GM18511 (cell line): ENCODE results near the gene PRM3.

ENCODE experiments used
- ATAC-seq: cut with Tn5 transposase; IDR thresholded peaks from one replicate; pipeline ENCODE4 v1.9.1; 2021; ENCODE audit warnings: mild to moderate bottlenecking, moderate library complexity; ENCODE audit not compliant: unreplicated experiment

Gene PRM3

GRCh38 chr16:11248133-11248532 is 25.3 kb downstream of the PRM3 start:
- ATAC-seq: no peak

- no peak for ATAC-seq
These were observed 27.4 kb downstream of the PRM3 start for GRCh38 chr16:11245988-11246387.

- no peak for ATAC-seq
These were observed 28.1 kb downstream of the PRM3 start for GRCh38 chr16:11245222-11245737.

GRCh38 chr16:11242658-11243057 is 30.8 kb downstream of the PRM3 start:
- ATAC-seq: no peak

DNA sequence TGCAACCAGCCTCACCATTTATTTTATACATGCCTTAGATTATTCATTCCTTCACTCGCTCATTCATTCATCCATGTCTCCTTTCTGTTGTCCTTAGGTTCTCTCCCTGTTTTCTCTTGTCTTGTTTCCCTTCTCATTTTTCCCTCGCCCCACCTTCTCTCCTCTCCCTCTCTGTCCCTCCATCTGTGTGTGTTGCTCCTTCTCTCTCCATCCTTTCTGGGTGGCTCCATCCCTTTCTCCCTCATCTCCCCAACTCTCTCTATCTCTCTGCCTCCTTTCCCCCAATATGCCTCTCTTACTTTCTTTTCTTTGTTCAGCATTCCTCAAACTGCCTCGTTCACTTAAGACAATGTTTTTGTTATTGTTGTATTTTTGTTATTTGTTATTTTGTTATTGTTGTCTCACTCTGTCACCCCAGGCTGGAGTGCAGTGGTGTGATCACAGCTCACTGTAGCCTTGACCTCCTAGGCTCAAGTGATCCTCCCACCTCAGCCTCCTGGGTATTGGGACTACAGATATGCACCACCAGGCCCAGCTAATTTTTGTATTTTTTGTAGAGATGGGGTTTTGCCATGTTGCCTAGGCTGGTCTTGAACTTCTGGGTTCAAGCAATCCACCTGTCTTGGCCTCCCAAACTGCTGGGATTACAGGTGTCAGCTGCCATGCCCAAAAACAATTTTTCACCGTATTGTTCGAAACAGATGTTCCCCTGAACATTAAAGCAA is 31.8 kb downstream of the PRM3 start:
- ATAC-seq: no peak

- ATAC-seq: no peak
These were observed 32.6 kb downstream of the PRM3 start for GRCh38 chr16:11240636-11241473.

GRCh38 chr16:11239644-11240632 is 33.5 kb downstream of the PRM3 start:
- no peak for ATAC-seq

- ATAC-seq: no peak
These were observed 34.9 kb downstream of the PRM3 start for GRCh38 chr16:11238272-11239202.

DNA sequence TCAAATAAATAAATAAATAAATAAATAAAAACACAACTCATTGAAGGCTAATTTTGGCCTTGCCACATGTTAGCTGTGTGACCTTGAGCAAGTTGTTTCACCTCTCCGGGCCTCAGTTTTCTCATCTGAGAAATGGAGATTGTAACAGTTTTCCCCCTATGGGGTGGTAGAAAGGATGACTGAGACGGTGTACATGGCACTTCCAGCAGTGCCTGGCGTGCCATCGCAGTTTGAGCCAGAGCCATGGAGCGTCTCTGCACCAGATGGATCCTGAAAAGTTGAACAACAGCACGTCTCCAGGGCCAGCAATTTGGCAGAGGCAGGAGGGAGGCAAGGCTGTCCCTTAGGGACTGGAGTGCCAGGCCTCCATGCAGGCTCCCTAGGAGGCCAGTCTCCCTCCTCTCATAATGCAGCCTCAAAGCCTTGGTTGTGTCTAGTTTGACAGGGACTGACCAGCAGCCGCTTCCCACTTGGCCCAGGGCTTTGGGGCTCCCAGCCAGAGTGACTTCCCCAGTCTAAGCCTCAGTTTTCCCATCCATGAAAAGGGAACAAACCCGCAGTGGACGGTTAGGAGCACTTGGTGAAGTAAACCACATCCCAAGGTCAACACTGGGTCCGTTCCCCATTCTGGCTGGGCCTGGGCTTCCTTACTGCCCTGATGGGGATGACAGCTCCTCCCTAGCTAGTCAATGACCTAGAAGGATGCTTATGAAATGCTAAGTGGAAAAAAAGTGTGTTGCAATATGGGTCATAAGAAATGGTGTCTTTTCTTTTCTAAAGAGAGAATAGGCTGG is 36.8 kb downstream of the PRM3 start:
- ATAC-seq: no peak

GRCh38 chr16:11235703-11235991 is 37.8 kb downstream of the PRM3 start:
- no peak for ATAC-seq

GRCh38 chr16:11234884-11235702 is 38.3 kb downstream of the PRM3 start:
- no peak for ATAC-seq

DNA sequence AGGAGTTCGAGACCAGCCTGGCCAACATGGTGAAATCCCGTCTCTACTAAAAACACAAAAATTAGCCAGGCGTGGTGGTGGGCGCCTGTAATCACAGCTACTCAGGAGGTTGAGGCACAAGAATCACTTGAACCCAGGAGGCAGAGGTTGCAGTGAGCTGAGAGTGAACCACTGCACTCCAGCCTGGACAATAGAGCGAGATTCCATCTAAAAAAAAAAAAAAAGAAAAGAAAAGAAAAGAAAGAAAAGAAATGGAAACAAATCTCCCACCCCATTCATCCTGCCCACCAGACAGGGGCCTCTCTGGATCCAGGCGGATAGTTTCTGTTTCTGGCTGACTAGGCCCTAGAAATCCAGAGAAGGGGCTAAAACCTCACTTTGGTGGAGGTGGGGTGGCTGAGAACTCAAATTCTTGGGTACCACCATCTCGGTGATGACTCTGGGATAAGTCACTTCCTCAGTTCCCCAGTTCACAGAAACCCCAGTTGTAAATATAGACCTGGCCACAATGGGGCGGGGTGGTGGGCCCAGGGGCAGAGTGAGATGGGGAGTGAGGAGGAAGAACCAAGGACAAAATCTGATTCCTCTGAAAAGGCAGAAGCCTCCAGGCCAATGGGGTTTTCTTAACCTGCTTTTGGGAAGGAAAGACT is 39.6 kb downstream of the PRM3 start:
- ATAC-seq: no peak

DNA sequence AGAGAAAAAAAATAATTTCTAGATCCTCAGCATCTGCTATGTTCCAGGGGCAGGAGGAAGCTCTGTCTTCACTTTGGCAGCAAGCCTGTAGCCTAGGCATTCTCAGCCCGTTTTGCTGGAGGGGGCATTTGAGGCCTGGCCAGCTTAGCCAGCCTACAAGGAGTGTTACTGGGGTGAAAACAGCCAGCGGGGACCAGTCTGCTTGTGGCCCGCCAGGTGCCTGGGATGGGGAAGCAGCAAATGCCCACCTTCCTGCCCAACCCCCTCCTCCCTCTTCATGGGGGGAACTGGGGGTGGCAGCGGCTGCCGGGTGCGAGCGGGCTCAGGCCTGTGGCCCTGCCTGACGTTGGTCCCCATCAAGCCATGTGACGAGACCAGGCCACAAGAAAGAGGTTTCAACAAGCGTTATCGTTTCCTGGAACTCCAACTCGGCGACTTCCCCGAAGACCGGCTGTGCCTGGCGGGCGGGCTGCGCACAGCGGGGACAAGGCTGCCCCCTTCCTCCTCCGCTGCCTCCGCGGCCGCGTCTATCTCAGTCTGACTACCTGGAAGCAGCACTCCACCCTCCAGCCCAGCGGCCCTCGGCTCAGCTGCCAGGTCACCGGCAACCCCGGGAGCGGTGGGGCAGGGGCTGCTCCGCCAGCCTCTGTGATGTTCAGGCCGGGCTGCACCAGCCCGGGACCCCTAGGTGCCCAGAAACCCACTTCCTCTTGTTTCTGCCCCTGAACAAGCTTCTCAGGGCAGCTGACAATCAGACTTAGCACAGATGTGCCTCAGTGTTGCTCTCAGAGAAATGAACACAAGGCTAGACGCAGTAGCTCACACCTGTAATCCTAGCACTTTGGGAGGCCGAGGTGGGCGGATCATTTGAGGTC is 40.3 kb downstream of the PRM3 start:
- peak; percentile 69 for ATAC-seq

GRCh38 chr16:11232302-11232851 is 41.1 kb downstream of the PRM3 start:
- no peak for ATAC-seq

- ATAC-seq: no peak
These were observed 42.0 kb downstream of the PRM3 start for GRCh38 chr16:11231367-11231970.

DNA sequence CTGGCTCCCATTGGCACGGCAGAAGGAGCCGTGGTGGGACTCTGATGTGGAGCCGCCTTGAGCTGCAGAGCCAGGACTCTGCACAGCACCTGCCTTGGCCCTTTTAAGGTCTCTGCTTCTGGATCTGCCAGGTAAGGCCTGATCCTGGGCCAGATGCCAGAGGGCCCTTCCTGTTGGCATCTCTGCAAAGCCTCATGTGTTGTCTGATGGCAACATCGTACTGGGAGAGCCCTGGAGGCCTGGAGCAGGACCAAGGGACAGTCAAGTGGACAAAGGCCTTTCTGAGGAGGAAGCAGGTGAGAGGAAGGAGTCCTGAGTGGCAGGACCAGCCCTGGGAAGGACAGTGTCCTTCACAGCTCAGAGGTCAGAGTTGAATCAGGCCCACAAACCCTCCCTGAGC is 43.5 kb downstream of the PRM3 start:
- no peak for ATAC-seq
